ENCODE results near the gene RAB1B.

- TF ChIP-seq POLR2A (IDR thresholded peaks at IDR 0.05; ENCODE audit: low read depth), result no peak
- no peak for TF ChIP-seq CTCF (IDR thresholded peaks at IDR 0.05)
- no peak for TF ChIP-seq EP300 (IDR thresholded peaks at IDR 0.05)
Observed at GRCh38 chr11:66297610-66298009, 29.2 kb downstream of the RAB1B start.
